GM10266 (cell line): ENCODE results near the gene SETD1A.
A peak's percentile ranks its signal among the peaks of the same experiment; 100 is the strongest.
"Not testable (repeated sequence)": the region's sequence is repeated elsewhere in the genome, so short reads cannot be mapped to it uniquely, and the experiment has no call there.

Experiments used
- DNase-seq: peaks from one replicate; pipeline ENCODE4 v3.0.0; 2012; ENCODE audit errors: extremely low spot score
- TF ChIP-seq, protein P1 (sequence below): IDR thresholded peaks from 2 replicates; pipeline ENCODE4 v1.5.1; 2012; ENCODE audit warnings: mild to moderate bottlenecking, low read depth; ENCODE audit not compliant: control insufficient read depth, insufficient read depth; ENCODE audit errors: missing control alignments

Gene SETD1A

GRCh38 chr16:30930160-30930571 lies 27.4 kb upstream of the SETD1A start:
- DNase-seq = no peak
- TF ChIP-seq, protein P1, sequence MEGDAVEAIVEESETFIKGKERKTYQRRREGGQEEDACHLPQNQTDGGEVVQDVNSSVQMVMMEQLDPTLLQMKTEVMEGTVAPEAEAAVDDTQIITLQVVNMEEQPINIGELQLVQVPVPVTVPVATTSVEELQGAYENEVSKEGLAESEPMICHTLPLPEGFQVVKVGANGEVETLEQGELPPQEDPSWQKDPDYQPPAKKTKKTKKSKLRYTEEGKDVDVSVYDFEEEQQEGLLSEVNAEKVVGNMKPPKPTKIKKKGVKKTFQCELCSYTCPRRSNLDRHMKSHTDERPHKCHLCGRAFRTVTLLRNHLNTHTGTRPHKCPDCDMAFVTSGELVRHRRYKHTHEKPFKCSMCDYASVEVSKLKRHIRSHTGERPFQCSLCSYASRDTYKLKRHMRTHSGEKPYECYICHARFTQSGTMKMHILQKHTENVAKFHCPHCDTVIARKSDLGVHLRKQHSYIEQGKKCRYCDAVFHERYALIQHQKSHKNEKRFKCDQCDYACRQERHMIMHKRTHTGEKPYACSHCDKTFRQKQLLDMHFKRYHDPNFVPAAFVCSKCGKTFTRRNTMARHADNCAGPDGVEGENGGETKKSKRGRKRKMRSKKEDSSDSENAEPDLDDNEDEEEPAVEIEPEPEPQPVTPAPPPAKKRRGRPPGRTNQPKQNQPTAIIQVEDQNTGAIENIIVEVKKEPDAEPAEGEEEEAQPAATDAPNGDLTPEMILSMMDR = no peak

GRCh38 chr16:30931068-30931650 lies 26.4 kb upstream of the SETD1A start:
- DNase-seq = no peak
- TF ChIP-seq, protein P1 = no peak

GRCh38 chr16:30934827-30935557 lies 22.6 kb upstream of the SETD1A start:
- DNase-seq = peak; percentile 58
- TF ChIP-seq, protein P1 = peak; percentile 48

GRCh38 chr16:30937692-30938091 lies 19.9 kb upstream of the SETD1A start:
- TF ChIP-seq, protein P1 = no peak
- DNase-seq = no peak

DNA sequence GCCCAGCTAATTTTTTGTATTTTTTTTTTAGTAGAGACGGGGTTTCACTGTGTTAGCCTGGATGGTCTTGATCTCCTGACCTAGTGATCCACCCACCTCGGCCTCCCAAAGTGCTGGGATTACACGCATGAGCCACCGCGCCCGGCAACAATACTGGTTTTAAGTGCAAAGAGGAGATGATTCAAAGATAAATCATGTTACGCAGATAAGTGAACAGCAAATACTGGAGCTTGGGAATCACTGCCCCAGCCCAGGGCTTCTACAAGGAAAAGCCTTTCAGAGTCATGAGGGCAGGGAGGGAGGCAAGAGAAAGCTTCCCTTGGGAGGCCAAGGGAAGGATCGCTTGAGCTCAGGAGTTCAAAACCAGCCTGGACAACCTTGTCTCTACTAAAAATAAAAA lies 18.0 kb upstream of the SETD1A start:
- not testable (repeated sequence) for DNase-seq

GRCh38 chr16:30941600-30942425 lies 15.7 kb upstream of the SETD1A start:
- peak; percentile 92 for DNase-seq
- TF ChIP-seq, protein P1 = peak; percentile 93

DNA sequence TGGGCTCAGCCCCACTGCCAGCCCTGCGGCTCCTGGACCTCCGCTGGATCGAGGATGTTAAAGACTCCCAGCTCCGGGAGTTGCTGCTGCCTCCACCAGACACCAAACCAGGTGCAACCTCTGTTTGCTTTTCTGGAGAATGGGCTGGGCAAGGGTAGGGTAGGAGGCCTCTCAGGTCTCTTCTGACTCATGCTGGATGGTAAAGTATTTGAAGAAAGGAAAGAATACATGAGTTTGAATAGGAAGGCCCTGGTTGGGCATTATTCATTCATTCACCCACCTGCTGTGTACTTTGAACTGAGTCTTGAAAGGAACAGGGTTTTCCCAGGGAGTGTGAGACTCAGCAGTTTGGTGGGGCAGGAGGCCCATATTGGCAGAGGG lies 15.1 kb upstream of the SETD1A start:
- no peak for DNase-seq
- TF ChIP-seq, protein P1 = no peak
